Neutrophil (primary cell): Measurements from ENCODE around the gene TSHR.
"Not testable (repeated sequence)": the region's sequence is repeated elsewhere in the genome, so short reads cannot be mapped to it uniquely, and the experiment has no call there.

Experiments
- H3K27ac ChIP-seq: fragments of 200-600 bp; sonication (generic); 2 replicates; pipeline ENCODE4 v1.5.1; 2016; ENCODE audit warnings: mild to moderate bottlenecking, moderate library complexity
- H3K27me3 ChIP-seq: fragments of 200-600 bp; sonication (generic); 2 replicates; pipeline ENCODE4 v1.6.0; 2016; ENCODE audit warnings: mild to moderate bottlenecking
- H3K36me3 ChIP-seq: fragments of 200-600 bp; sonication (generic); 2 replicates; pipeline ENCODE4 v1.5.1; 2017
- H3K4me1 ChIP-seq, 2 experiments: fragments of 200-600 bp in 1 of 2; sonication (generic) in 1 of 2; 1 replicate in 1 of 2; 2 replicates in 1 of 2; pipeline versions ENCODE4 v1.5.1 to v1.6.1; 2013 to 2016; ENCODE audit warnings: low read depth in 1 of 2, low read length in 1 of 2, mild to moderate bottlenecking in 1 of 2, moderate library complexity in 1 of 2; ENCODE audit not compliant: control insufficient read depth in 1 of 2, insufficient read depth in 1 of 2
- H3K4me3 ChIP-seq, 2 experiments: fragments of 200-600 bp in 1 of 2; sonication (generic) in 1 of 2; 1 replicate in 1 of 2; 2 replicates in 1 of 2; pipeline ENCODE4 v1.5.1; 2013 to 2016; ENCODE audit warnings: low read depth in 1 of 2, low read length in 1 of 2, mild to moderate bottlenecking in 1 of 2, moderate library complexity in 1 of 2
- H3K9me3 ChIP-seq: fragments of 200-600 bp; sonication (generic); 2 replicates; pipeline ENCODE4 v1.5.1; 2016
- TF ChIP-seq, protein P1 (sequence below): fragments of 200-600 bp; sonication (generic); IDR thresholded peaks from 2 replicates; pipeline ENCODE4 v1.5.1; 2016; ENCODE audit warnings: antibody characterized with exemption

Gene TSHR

DNA sequence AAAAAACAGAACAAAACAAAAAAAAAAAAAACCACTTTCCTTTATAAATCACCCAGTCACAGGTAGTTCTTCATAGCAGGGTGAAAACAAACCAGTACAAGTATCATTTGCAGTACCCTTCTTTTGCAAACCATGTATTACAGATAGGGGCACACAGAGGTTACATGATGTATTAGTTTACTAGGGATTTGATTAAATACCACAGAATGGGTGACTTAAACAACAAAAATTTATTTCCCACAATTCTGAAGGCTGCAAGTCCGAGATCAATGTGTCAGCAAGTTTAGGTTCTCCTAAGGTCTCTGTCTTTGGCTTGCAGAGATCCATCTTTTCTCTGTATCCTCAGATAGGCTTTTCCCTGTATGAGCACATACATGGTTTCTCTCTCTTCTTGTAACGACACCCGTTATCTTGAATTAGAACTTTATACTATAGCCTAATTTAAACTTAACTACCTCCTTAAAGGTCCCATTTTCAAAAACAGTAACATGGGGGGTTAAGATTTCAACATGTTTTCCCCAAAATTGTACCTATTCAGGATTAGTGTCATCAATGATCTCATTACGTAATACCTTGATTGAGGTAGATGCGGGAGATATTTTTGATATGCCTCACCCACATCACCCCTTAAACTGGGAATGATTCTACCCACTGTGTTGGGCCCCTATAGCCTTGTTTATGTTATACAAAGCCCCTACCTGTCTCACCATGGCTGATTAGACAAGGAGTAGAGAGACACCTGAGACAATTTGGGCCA is 10.4 kb upstream of the TSHR start:
- Histone ChIP-seq H3K9me3 (no peaks in the 10 kb centered on the region), H3K36me3 (no peaks in the 10 kb centered on the region), H3K4me1 (peaks cover 12 to 14% of the 10 kb centered on the region in 2 experiments), H3K4me3 (no peak overlapping the region), H3K27me3 (no peaks in the 10 kb centered on the region), H3K27ac (no peak overlapping the region)
- TF ChIP-seq, protein P1, sequence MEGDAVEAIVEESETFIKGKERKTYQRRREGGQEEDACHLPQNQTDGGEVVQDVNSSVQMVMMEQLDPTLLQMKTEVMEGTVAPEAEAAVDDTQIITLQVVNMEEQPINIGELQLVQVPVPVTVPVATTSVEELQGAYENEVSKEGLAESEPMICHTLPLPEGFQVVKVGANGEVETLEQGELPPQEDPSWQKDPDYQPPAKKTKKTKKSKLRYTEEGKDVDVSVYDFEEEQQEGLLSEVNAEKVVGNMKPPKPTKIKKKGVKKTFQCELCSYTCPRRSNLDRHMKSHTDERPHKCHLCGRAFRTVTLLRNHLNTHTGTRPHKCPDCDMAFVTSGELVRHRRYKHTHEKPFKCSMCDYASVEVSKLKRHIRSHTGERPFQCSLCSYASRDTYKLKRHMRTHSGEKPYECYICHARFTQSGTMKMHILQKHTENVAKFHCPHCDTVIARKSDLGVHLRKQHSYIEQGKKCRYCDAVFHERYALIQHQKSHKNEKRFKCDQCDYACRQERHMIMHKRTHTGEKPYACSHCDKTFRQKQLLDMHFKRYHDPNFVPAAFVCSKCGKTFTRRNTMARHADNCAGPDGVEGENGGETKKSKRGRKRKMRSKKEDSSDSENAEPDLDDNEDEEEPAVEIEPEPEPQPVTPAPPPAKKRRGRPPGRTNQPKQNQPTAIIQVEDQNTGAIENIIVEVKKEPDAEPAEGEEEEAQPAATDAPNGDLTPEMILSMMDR, result no peak

DNA sequence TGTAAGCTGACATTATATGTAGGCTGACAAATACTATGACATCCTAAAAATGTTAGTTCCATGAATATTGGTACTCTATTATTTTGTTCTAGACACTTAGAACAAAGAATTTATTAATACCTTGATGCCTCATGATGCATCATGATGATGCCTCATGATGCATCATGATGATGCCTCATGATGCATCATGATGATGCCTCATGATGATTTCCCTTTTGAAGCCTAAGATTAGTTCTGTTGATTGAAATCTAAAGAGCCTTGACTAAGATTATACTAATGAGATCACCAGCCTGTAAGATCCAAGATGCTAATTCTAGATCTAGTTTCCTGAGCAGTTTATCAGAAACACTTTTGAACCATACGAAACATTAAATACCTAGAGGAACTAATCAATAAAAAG is 9.2 kb upstream of the TSHR start:
- Histone ChIP-seq H3K27me3 (no peaks in the 10 kb centered on the region), H3K9me3 (no peaks in the 10 kb centered on the region), H3K27ac (no peak overlapping the region), H3K4me1 (peaks cover 7 to 10% of the 10 kb centered on the region in 2 experiments), H3K4me3 (no peak overlapping the region), H3K36me3 (no peaks in the 10 kb centered on the region)
- TF ChIP-seq, protein P1, result no peak

DNA sequence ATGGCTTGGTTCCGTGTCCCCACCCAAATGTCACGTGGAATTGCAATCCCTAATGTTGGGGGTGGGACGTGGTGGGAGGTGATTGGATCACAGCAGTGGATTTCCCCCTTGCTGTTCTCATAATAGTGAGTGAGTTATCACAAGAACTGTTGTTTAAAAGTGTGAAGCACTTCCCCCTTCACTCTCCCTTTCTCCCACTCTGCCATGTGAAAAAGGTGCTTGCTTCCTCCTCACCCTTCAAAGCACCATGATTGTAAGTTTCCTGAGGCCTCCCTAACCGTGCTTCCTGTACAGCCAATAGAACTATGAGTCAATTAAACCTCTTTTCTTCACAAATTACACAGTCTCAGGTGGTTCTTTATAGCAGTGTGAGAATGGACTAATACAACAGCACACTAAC is 8.6 kb upstream of the TSHR start:
- Histone ChIP-seq H3K4me3 (no peak overlapping the region), H3K4me1 (peaks cover 5 to 7% of the 10 kb centered on the region in 2 experiments), H3K36me3 (no peaks in the 10 kb centered on the region), H3K27ac (no peak overlapping the region), H3K9me3 (no peaks in the 10 kb centered on the region), H3K27me3 (no peaks in the 10 kb centered on the region)
- TF ChIP-seq, protein P1, result no peak

DNA sequence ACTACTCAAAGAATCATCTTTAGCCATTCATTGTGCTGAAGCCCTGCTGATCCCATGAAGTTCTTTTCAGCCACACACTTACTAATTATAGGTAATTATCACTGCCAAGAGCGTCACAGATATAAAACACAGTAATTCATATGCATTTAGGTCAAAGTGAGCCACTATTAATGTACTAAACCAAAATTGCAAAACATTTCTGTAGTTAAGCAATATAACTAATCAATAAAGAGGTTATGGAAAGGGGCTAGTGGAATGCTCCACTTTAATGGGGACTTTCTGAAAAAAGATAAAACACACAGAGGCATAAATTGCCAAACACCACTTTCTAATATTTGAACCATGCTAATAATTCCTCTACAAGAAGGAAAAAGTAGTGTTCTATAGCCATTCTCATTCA is 7.1 kb upstream of the TSHR start:
- no peaks in the 10 kb centered on the region for H3K9me3 ChIP-seq
- H3K27me3 ChIP-seq, result no peaks in the 10 kb centered on the region
- H3K4me1 ChIP-seq, result no peaks in the 10 kb centered on the region
- no peaks in the 10 kb centered on the region for H3K36me3 ChIP-seq
- no peak overlapping the region for H3K4me3 ChIP-seq
- TF ChIP-seq, protein P1, result no peak
- H3K27ac ChIP-seq, result no peak overlapping the region

DNA sequence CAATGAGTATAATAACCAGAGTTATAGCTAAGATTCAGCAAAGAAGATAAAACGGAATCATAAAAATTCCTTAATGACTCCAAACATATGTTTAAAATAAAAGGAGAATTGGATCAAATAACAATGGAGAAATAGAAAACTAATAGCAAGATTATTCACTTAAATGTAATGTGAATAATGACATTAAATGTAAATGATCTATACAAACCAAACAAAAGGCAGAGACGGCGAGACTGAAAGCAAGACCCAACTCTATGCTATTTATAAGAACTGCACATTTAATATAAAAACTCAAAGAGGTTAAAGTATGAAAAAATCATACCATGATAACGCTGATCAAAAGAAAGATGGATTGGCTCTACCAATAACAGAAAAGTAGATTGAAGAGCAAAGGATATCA is 3.9 kb upstream of the TSHR start:
- peaks cover 12% of the 10 kb centered on the region for H3K27me3 ChIP-seq
- H3K4me3 ChIP-seq, result no peak overlapping the region
- no peak overlapping the region for H3K27ac ChIP-seq
- H3K36me3 ChIP-seq, result no peaks in the 10 kb centered on the region
- H3K9me3 ChIP-seq, result no peaks in the 10 kb centered on the region
- H3K4me1 ChIP-seq, result peaks cover 11 to 14% of the 10 kb centered on the region in 2 experiments
- TF ChIP-seq, protein P1, result no peak

DNA sequence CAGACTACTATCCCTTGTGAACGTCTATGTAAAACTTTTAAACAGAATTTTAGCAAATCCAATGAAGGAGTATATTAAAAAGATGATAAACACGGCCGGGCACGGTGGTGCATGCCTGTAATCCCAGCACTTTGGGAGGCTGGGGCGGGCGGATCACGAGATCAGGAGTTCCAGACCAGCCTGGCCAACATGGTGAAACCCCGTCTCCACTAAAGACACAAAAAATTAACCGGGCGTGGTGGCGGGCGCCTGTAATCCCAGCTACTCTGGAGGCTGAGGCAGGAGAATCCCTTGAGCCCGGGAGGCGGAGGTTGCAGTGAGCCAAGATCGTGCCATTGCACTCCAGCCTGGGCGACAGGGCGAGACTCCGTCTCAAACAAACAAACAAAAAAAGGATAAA is 2.2 kb upstream of the TSHR start:
- not testable (repeated sequence) for H3K27ac ChIP-seq, H3K36me3 ChIP-seq, H3K9me3 ChIP-seq, H3K4me3 ChIP-seq
- Histone ChIP-seq H3K4me1 (peaks cover 11 to 14% of the 10 kb centered on the region in 2 experiments), H3K27me3 (peaks cover 12% of the 10 kb centered on the region)
